H1 (cell line): ENCODE results near the gene CCP110. TPM values are rescaled to one million over a fixed set of nuclear protein-coding genes. Genes with fewer than 3 reads are reported as not detected.

Source experiments
- CTCF ChIA-PET: fragments of 300-600 bp; sonication (Branson Sonifier 250); formaldehyde crosslinking; loops from one replicate; lab custom pipeline; 2021; ENCODE audit not compliant: partially characterized antibody; lab: Charles Lee
- POLR2A ChIA-PET: fragments of 300-600 bp; sonication (Branson Sonifier 250); formaldehyde crosslinking; loops from one replicate; lab custom pipeline; 2021; ENCODE audit warnings: inconsistent platforms; ENCODE audit not compliant: partially characterized antibody; lab: Charles Lee
- DNase-seq, 2 experiments: peaks; one replicate each; pipeline versions ENCODE4 v3.0.0 to v3.0.0-alpha.2; 2010 to 2022; ENCODE audit warnings: low spot score in 2 of 2, low read depth in 1 of 2, mixed read lengths in 1 of 2
- FAIRE-seq: peaks from 2 replicates; lab custom pipeline; 2011; peaks lifted over from hg19 to GRCh38; lab: Jason Lieb, UNC
- H2AFZ ChIP-seq: 2 replicates; pipeline ENCODE4 v1.8.1; 2012; ENCODE audit warnings: low read length, inconsistent platforms
- H2AK5ac ChIP-seq: 2 replicates; pipeline ENCODE4 v1.6.1; 2013; ENCODE audit warnings: low read depth, low read length
- H2BK120ac ChIP-seq: replicated peaks from 2 replicates; pipeline ENCODE3; 2013; ENCODE audit warnings: low read depth, low read length, inconsistent platforms
- H2BK12ac ChIP-seq: 2 replicates; pipeline ENCODE4 v1.6.1; 2013; ENCODE audit warnings: low read depth, low read length
- H2BK15ac ChIP-seq: 2 replicates; pipeline ENCODE4 v1.6.1; 2013; ENCODE audit warnings: low read length
- H2BK20ac ChIP-seq: 2 replicates; pipeline ENCODE4 v1.6.1; 2013; ENCODE audit warnings: low read length
- H2BK5ac ChIP-seq: 2 replicates; pipeline ENCODE4 v1.6.1; 2013; ENCODE audit warnings: low read depth, low read length
- H3K14ac ChIP-seq: 2 replicates; pipeline ENCODE4 v1.6.1; 2013; ENCODE audit warnings: inconsistent platforms; ENCODE audit not compliant: insufficient read length
- H3K18ac ChIP-seq: 2 replicates; pipeline ENCODE4 v1.6.1; 2013; ENCODE audit warnings: low read length; ENCODE audit errors: extremely low read depth
- H3K23ac ChIP-seq: 2 replicates; pipeline ENCODE4 v1.6.1; 2013; ENCODE audit warnings: inconsistent platforms; ENCODE audit not compliant: insufficient read length
- H3K23me2 ChIP-seq: 2 replicates; pipeline ENCODE4 v1.6.1; 2013; ENCODE audit warnings: low read depth, low read length
- H3K27ac ChIP-seq: 2 replicates; pipeline ENCODE4 v1.6.1; 2011; ENCODE audit warnings: low read depth, low read length, inconsistent platforms
- H3K27me3 ChIP-seq, 4 experiments: replicated peaks in 1 of 4; 1 replicate in 1 of 4; 2 replicates in 3 of 4; pipeline versions ENCODE4 v1.6.1 to v1.8.1; 2011 to 2013; ENCODE audit warnings: low read length in 3 of 4, mild to moderate bottlenecking in 3 of 4, inconsistent platforms in 2 of 4, mixed read lengths in 2 of 4, moderate library complexity in 1 of 4; ENCODE audit not compliant: control insufficient read depth in 3 of 4, insufficient read depth in 3 of 4; ENCODE audit errors: extremely low read depth in 1 of 4
- H3K36me3 ChIP-seq, 4 experiments: 2 replicates each; pipeline versions ENCODE4 v1.6.1 to v1.8.1; 2011 to 2013; ENCODE audit warnings: mild to moderate bottlenecking in 4 of 4, low read length in 3 of 4, moderate library complexity in 2 of 4, control low read depth in 1 of 4, inconsistent platforms in 1 of 4; ENCODE audit not compliant: insufficient read depth in 4 of 4, control insufficient read depth in 2 of 4
- H3K4ac ChIP-seq: replicated peaks from 2 replicates; pipeline ENCODE3; 2013; ENCODE audit warnings: low read length, low read depth, mixed read lengths, inconsistent platforms; ENCODE audit not compliant: insufficient read length
- H3K4me1 ChIP-seq, 4 experiments: replicated peaks in 1 of 4; 1 replicate in 1 of 4; 2 replicates in 3 of 4; pipeline versions ENCODE4 v1.6.1 to v1.8.1; 2011 to 2013; ENCODE audit warnings: low read length in 3 of 4, inconsistent platforms in 2 of 4, mixed read lengths in 1 of 4; ENCODE audit not compliant: insufficient read depth in 4 of 4, control insufficient read depth in 3 of 4
- H3K4me2 ChIP-seq, 2 experiments: 2 replicates each; pipeline versions ENCODE4 v1.6.1 to v1.8.1; 2011 to 2013; ENCODE audit warnings: low read depth in 2 of 2, low read length in 2 of 2, control low read depth in 1 of 2, inconsistent platforms in 1 of 2, mild to moderate bottlenecking in 1 of 2; ENCODE audit not compliant: insufficient read depth in 1 of 2
- H3K4me3 ChIP-seq, 4 experiments: fragments of 200-600, 300-600 bp in 1 of 4; sonication (generic), shearing (Covaris generic), sonication (Bioruptor Twin) in 1 of 4; 2 replicates each; pipeline versions ENCODE4 v1.5.1 to v1.8.1; 2011 to 2016; ENCODE audit warnings: low read length in 4 of 4, low read depth in 3 of 4, control low read depth in 2 of 4, inconsistent platforms in 2 of 4, mild to moderate bottlenecking in 2 of 4, mixed read lengths in 1 of 4, moderate library complexity in 1 of 4; ENCODE audit not compliant: insufficient read depth in 2 of 4; ENCODE audit errors: extremely low read depth in 1 of 4
- H3K56ac ChIP-seq: replicated peaks from 2 replicates; pipeline ENCODE3; 2013; ENCODE audit warnings: low read depth, mild to moderate bottlenecking, mixed read lengths, low read length, inconsistent platforms; ENCODE audit not compliant: insufficient read length
- H3K79me1 ChIP-seq: 2 replicates; pipeline ENCODE4 v1.6.1; 2013; ENCODE audit warnings: low read depth, low read length, control low read depth
- H3K79me2 ChIP-seq, 2 experiments: 2 replicates each; pipeline versions ENCODE4 v1.6.1 to v1.8.1; 2012 to 2013; ENCODE audit warnings: low read length in 2 of 2, mild to moderate bottlenecking in 2 of 2, inconsistent platforms in 1 of 2; ENCODE audit not compliant: insufficient read depth in 2 of 2, control insufficient read depth in 1 of 2
- H3K9ac ChIP-seq, 4 experiments: replicated peaks in 1 of 4; 1 replicate in 1 of 4; 2 replicates in 3 of 4; pipeline versions ENCODE4 v1.6.1 to v1.8.1; 2011 to 2013; ENCODE audit warnings: low read depth in 3 of 4, low read length in 3 of 4, control low read depth in 2 of 4, mild to moderate bottlenecking in 2 of 4, moderate library complexity in 2 of 4, inconsistent platforms in 1 of 4; ENCODE audit errors: extremely low read depth in 1 of 4
- H3K9me3 ChIP-seq, 2 experiments: 2 replicates each; pipeline versions ENCODE4 v1.6.1 to v1.8.1; 2012 to 2013; ENCODE audit warnings: mild to moderate bottlenecking in 2 of 2, moderate library complexity in 2 of 2, control low read depth in 1 of 2, inconsistent platforms in 1 of 2, low read depth in 1 of 2, low read length in 1 of 2, mixed read lengths in 1 of 2; ENCODE audit not compliant: insufficient read depth in 2 of 2
- H4K20me1 ChIP-seq, 2 experiments: replicated peaks in 1 of 2; 2 replicates each; pipeline versions ENCODE3 to v1.8.1; 2011 to 2013; ENCODE audit warnings: inconsistent platforms in 2 of 2, low read length in 2 of 2, mild to moderate bottlenecking in 1 of 2; ENCODE audit not compliant: insufficient read depth in 2 of 2, control insufficient read depth in 1 of 2
- H4K5ac ChIP-seq: 2 replicates; pipeline ENCODE4 v1.6.1; 2013; ENCODE audit warnings: low read length, low read depth, mixed read lengths, inconsistent platforms; ENCODE audit not compliant: insufficient read length
- H4K8ac ChIP-seq: 2 replicates; pipeline ENCODE4 v1.8.0; 2013; ENCODE audit warnings: mild to moderate bottlenecking, moderate library complexity, low read length, inconsistent platforms; ENCODE audit not compliant: insufficient read depth; ENCODE audit errors: extremely low read depth
- H4K91ac ChIP-seq: replicated peaks from 2 replicates; pipeline ENCODE3; 2013; ENCODE audit warnings: low read length, mixed read lengths, inconsistent platforms; ENCODE audit not compliant: insufficient read length
- GTF2F1 ChIP-seq: IDR thresholded peaks from 2 replicates; pipeline ENCODE4 v1.6.1; 2012; ENCODE audit warnings: low read depth, low read length, improper control_type of control experiment, borderline replicate concordance
- WGBS, 2 experiments: shearing (Covaris generic) in 1 of 2; methylation state at CpG; one replicate each; pipeline versions ENCODE4 v1.1.6 to v1.1.7; 2013 to 2015; ENCODE audit warnings: low lambda C conversion rate in 2 of 2, mixed read lengths in 2 of 2, inconsistent platforms in 1 of 2, low coverage in 1 of 2, missing lambda C conversion rate in 1 of 2; ENCODE audit not compliant: insufficient replicate concordance in 2 of 2, insufficient coverage in 1 of 2, insufficient read length in 1 of 2; ENCODE audit errors: extremely low coverage in 1 of 2, missing lambda C conversion rate in 1 of 2; 5-methylcytosine and 5-hydroxymethylcytosine counted together
- polyA plus RNA-seq, 7 experiments: library from polyadenylated mRNA; depleted of rRNA in 3 of 7; stranded (reverse) in 5 of 7; unstranded in 2 of 7; fragments of >200 nt in 5 of 7; fragments of 200-250 nt in 2 of 7; gene quantifications; 1 replicate in 5 of 7; 2 replicates in 1 of 7; 4 replicates in 1 of 7; pipeline versions ENCODE4 v1.2.1 to v1.2.3, GENCODE V29; 2011 to 2013; ENCODE audit warnings: missing spikeins in 2 of 7, mixed read lengths in 2 of 7
- total RNA-seq: library from RNA; stranded (reverse); fragmentation: NEBNext Ultra II Directional; extraction: Animal tissue kit (Norgen Biotek cat#: 25700); gene quantifications from 2 replicates; pipeline ENCODE4 v1.2.1, GENCODE V29; 2021

Gene CCP110
- total and polyA plus RNA-seq, 2 of the 8 experiments (the other 6 are each of a cell fraction or from before 2014, with no cell fraction given): 3.2 to 19.8 TPM

GRCh38 chr16:19548144-19548543 is 24.4 kb downstream of the CCP110 start:
- Histone ChIP-seq H3K9ac (no peak overlapping the region), H3K56ac (no peak overlapping the region), H3K27me3 (no peaks in the 10 kb centered on the region), H3K23me2 (no peaks in the 10 kb centered on the region), H3K36me3 (peaks cover 3 to 36% (median 15%) of the 10 kb centered on the region in 4 experiments), H4K20me1 (no peaks in the 10 kb centered on the region), H3K18ac (no peak overlapping the region), H3K27ac (no peak overlapping the region), H2AFZ (no peak overlapping the region), H2BK20ac (no peak overlapping the region), H4K91ac (no peak overlapping the region), H3K79me1 (no peaks in the 10 kb centered on the region), H3K79me2 (no peaks in the 10 kb centered on the region), H3K4ac (no peak overlapping the region), H3K9me3 (no peaks in the 10 kb centered on the region), H2BK5ac (no peak overlapping the region), H4K8ac (no peak overlapping the region), H3K4me3 (no peak overlapping the region), H2AK5ac (no peak overlapping the region), H3K4me2 (no peak overlapping the region), H4K5ac (no peak overlapping the region), H3K4me1 (no peaks in the 10 kb centered on the region), H3K23ac (no peak overlapping the region), H2BK12ac (no peak overlapping the region), H2BK15ac (no peak overlapping the region), H2BK120ac (no peak overlapping the region), H3K14ac (no peak overlapping the region)
- ChIA-PET CTCF (no interaction called here), POLR2A (interaction anchor here (1.3 kb wide), 1 partner anchor 25 kb away, joined by 4 read pairs; the partner anchor contains the start of gene CCP110)
- whole genome bisulfite sequencing, 2 experiments: 97% methylated on average over 3 of the region's 3 CpGs; no CpG with 5 or more reads in 1 of the 2 experiments
- FAIRE-seq (no peak), DNase-seq (no peak)
- no peak for TF ChIP-seq GTF2F1
